Raji (cell line): ENCODE results near the gene ABCA3.

Source experiments
- POLR2A ChIP-seq: IDR thresholded peaks from 2 replicates; pipeline ENCODE4 v1.6.1; 2011; ENCODE audit warnings: low read depth, low read length, control low read depth; ENCODE audit not compliant: insufficient read depth

Gene ABCA3

GRCh38 chr16:2229091-2229490, 111.4 kb downstream of the ABCA3 start:
- no peak for TF ChIP-seq POLR2A

DNA sequence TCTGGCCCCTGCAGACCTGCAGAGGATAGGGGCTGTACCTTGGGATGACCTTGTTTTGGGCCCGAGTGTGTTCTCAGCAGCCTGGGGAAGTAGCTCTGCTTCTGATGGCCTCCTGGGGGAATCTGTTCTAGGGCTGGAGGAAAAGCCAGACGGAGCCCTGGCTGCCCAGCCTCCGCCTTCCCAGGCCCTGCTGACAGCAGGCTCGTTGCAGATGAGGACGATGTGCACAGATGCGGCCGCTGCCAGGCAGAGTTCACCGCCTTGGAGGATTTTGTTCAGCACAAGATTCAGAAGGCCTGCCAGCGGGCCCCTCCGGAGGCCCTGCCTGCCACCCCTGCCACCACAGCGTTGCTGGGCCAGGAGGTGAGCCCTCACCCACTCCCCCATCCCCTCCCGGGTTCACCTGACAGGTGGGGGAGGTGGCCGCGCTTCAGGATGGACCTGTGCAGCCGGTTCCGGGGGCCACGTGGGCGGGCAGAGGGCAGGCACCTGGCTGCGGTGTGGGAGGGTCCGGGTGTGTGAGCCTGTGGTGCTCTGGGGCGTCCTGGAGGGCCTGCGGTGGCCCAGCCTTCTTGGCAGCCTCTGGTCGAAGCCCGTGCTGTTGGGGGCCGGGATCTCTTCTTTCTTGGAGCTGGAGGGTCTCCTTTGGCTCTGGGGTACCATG, 112.2 kb downstream of the ABCA3 start:
- no peak for TF ChIP-seq POLR2A

- TF ChIP-seq POLR2A = no peak
These were observed 113.6 kb downstream of the ABCA3 start for GRCh38 chr16:2226918-2227317.

DNA sequence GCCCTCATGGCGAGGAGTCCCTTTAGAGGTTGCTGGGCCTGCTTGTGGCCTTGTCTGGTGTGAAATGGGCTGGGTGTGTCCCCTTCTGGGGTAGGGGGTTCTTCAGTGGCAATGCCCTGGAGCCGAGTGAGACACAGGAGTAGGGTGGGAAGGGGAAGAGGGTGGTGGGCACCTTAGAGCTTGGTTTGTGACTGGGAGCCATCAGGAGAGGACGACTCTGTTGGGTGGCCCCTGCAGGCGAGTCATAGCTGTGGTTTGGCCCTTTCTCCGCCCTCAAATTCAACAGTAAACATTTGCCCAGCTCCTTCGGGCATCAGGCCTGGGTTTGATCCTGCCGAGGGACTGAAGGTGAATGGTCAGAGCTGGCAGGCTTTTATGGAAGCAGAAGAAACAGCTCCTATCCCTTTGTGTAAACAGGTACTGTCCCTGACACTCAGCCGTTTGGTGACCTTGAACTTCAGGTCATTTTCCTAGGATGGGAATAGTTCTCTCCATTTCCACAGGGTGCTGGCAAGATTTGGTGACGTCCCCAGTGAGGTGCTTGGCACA, 114.2 kb downstream of the ABCA3 start:
- TF ChIP-seq POLR2A = no peak
